ENCODE results near the gene COL5A1.

- TF ChIP-seq CTCF (IDR thresholded peaks at IDR 0.05) (no peak), EZH2phosphoT487 (IDR thresholded peaks at IDR 0.05) (no peak)
Observed at GRCh38 chr9:134766587-134766986, 125.0 kb downstream of the COL5A1 start.
